Measurements from ENCODE around the gene GNAL.

The GNAL gene

GRCh38 chr18:11658019-11658418, 31.0 kb upstream of the GNAL start:
- TF ChIP-seq ESRRG (CRISPR knock-in tag; IDR thresholded peaks at IDR 0.05) (no peak), ZNF565 (CRISPR knock-in tag; conservative IDR thresholded peaks at IDR 0.05; ENCODE audit: low read depth) (no peak), ISL1 (CRISPR knock-in tag; IDR thresholded peaks at IDR 0.05) (no peak), TCF4 (CRISPR knock-in tag; IDR thresholded peaks at IDR 0.05; ENCODE audit: borderline replicate concordance) (no peak), PPARA (CRISPR knock-in tag; IDR thresholded peaks at IDR 0.05; ENCODE audit: borderline replicate concordance) (no peak), OSR1 (CRISPR knock-in tag; IDR thresholded peaks at IDR 0.05) (no peak), GLIS3 (CRISPR knock-in tag; IDR thresholded peaks at IDR 0.05) (no peak), SNAI2 (CRISPR knock-in tag; IDR thresholded peaks at IDR 0.05) (no peak), ZNF8 (CRISPR knock-in tag; IDR thresholded peaks at IDR 0.05) (no peak), PATZ1 (CRISPR knock-in tag; IDR thresholded peaks at IDR 0.05; ENCODE audit: borderline replicate concordance) (no peak), ZNF70 (CRISPR knock-in tag; IDR thresholded peaks at IDR 0.05) (no peak), ARNTL (CRISPR knock-in tag; IDR thresholded peaks at IDR 0.05; ENCODE audit: borderline replicate concordance, low read depth) (no peak), ZFP3 (CRISPR knock-in tag; IDR thresholded peaks at IDR 0.05) (no peak), ZC3H10 (CRISPR knock-in tag; IDR thresholded peaks at IDR 0.05) (no peak)
- no peak for ATAC-seq

GRCh38 chr18:11658989-11659388, 30.1 kb upstream of the GNAL start:
- TF ChIP-seq ZNF565 (CRISPR knock-in tag; conservative IDR thresholded peaks at IDR 0.05; ENCODE audit: low read depth) (no peak), CREB5 (CRISPR knock-in tag; IDR thresholded peaks at IDR 0.05; ENCODE audit: low read depth) (no peak), ZFP3 (CRISPR knock-in tag; IDR thresholded peaks at IDR 0.05) (no peak), SNAI2 (CRISPR knock-in tag; IDR thresholded peaks at IDR 0.05) (no peak), CSRNP3 (CRISPR knock-in tag; IDR thresholded peaks at IDR 0.05) (no peak), ZFP30 (CRISPR knock-in tag; IDR thresholded peaks at IDR 0.05) (no peak), BACH2 (CRISPR knock-in tag; IDR thresholded peaks at IDR 0.05; ENCODE audit: borderline replicate concordance) (no peak), TSHZ2 (CRISPR knock-in tag; IDR thresholded peaks at IDR 0.05) (no peak), ZC3H10 (CRISPR knock-in tag; IDR thresholded peaks at IDR 0.05) (no peak), ESRRG (CRISPR knock-in tag; IDR thresholded peaks at IDR 0.05) (no peak), ZNF70 (CRISPR knock-in tag; IDR thresholded peaks at IDR 0.05) (no peak), ARNTL (CRISPR knock-in tag; IDR thresholded peaks at IDR 0.05; ENCODE audit: borderline replicate concordance, low read depth) (no peak), GLIS3 (CRISPR knock-in tag; IDR thresholded peaks at IDR 0.05) (no peak), OSR1 (CRISPR knock-in tag; IDR thresholded peaks at IDR 0.05) (no peak)
- no peak for ATAC-seq

GRCh38 chr18:11660691-11661090, 28.4 kb upstream of the GNAL start:
- no peak for TF ChIP-seq ZC3H10 (CRISPR knock-in tag; IDR thresholded peaks at IDR 0.05)
- TF ChIP-seq GLIS3 (CRISPR knock-in tag; IDR thresholded peaks at IDR 0.05), result no peak
- no peak for TF ChIP-seq ZNF565 (CRISPR knock-in tag; conservative IDR thresholded peaks at IDR 0.05; ENCODE audit: low read depth)
- no peak for TF ChIP-seq PPARA (CRISPR knock-in tag; IDR thresholded peaks at IDR 0.05; ENCODE audit: borderline replicate concordance)
- TF ChIP-seq ZNF8 (CRISPR knock-in tag; IDR thresholded peaks at IDR 0.05), result no peak
- no peak for TF ChIP-seq RARB (CRISPR knock-in tag; IDR thresholded peaks at IDR 0.05)
- no peak for TF ChIP-seq ZNF70 (CRISPR knock-in tag; IDR thresholded peaks at IDR 0.05)
- TF ChIP-seq CSRNP3 (CRISPR knock-in tag; IDR thresholded peaks at IDR 0.05), result no peak
- TF ChIP-seq TCF4 (CRISPR knock-in tag; IDR thresholded peaks at IDR 0.05; ENCODE audit: borderline replicate concordance), result no peak
- no peak for TF ChIP-seq CREB5 (CRISPR knock-in tag; IDR thresholded peaks at IDR 0.05; ENCODE audit: low read depth)
- no peak for TF ChIP-seq TSHZ2 (CRISPR knock-in tag; IDR thresholded peaks at IDR 0.05)
- TF ChIP-seq ZFP30 (CRISPR knock-in tag; IDR thresholded peaks at IDR 0.05), result no peak
- TF ChIP-seq CSDC2 (CRISPR knock-in tag; IDR thresholded peaks at IDR 0.05), result no peak
- TF ChIP-seq ZFP3 (CRISPR knock-in tag; IDR thresholded peaks at IDR 0.05), result no peak
- no peak for TF ChIP-seq SNAI2 (CRISPR knock-in tag; IDR thresholded peaks at IDR 0.05)
- no peak for TF ChIP-seq ARNTL (CRISPR knock-in tag; IDR thresholded peaks at IDR 0.05; ENCODE audit: borderline replicate concordance, low read depth)
- no peak for TF ChIP-seq TOX (CRISPR knock-in tag; IDR thresholded peaks at IDR 0.05; ENCODE audit: borderline replicate concordance)
- no peak for TF ChIP-seq OSR1 (CRISPR knock-in tag; IDR thresholded peaks at IDR 0.05)
- no peak for TF ChIP-seq ISL1 (CRISPR knock-in tag; IDR thresholded peaks at IDR 0.05)
- no peak for TF ChIP-seq BACH2 (CRISPR knock-in tag; IDR thresholded peaks at IDR 0.05; ENCODE audit: borderline replicate concordance)

More at GRCh38 chr18:11660691-11661090, 28.4 kb upstream of the GNAL start:
- ATAC-seq, result no peak
